Measurements from ENCODE around the gene OR6Q1.

GRCh38 chr11:58027341-58027740, 3.4 kb upstream of the OR6Q1 start:
- TF ChIP-seq CTCF (IDR thresholded peaks at IDR 0.05) (no peak), EZH2 (IDR thresholded peaks at IDR 0.05; ENCODE audit: borderline replicate concordance, insufficient read depth, low read depth, low read length, poor library complexity, severe bottlenecking) (no peak)
